ENCODE measurements around the gene TOX3. TPM values are rescaled to one million over a fixed set of nuclear protein-coding genes. Genes with fewer than 3 reads are reported as not detected.

The TOX3 gene
- total RNA-seq, result 0.27 TPM in 1 of 2 replicates, not detected in the other

DNA sequence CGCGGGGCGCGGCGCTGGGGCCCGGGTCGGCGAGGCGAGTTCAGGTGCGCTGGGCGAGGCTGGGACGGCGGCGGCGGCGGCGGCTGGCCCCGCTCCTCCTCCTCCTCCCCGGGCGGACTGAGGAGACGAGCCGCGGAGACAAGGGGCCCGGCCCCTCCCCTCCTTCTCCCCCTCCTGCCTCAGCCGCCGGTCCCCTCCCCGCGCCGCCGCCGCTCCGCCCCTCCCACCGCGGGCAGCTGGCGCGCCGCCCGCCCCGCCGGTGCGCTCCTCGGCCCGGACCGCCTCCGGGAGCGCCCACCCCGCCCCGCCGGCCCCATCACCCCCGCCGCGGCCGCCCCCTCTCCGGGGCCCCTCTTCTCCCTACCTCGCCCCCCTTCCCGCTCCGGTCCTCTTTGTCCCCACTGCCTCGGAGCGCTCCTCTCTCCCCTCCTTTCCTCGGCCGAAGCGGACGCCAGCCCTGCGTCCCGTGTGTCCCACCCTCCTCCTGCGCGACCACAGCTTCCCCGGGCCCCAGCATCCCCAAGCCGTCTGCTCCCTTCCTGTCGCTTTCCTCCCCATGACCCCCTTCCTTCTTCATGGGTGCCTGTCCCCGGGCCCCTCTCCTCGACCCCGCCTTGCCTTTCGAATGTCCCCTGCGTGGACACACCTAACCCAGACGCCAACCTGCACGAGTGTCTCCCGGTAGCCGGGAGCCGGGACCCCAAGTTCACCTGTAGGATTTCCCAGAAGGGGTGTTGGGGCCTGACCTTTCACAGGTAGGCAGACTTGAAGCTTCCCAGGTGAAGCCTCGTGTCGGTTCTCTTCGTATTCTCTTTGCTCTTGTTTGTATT, at the start of gene TOX3:
TSS of gene TOX3 (minus strand) at position 140 of the 830 bp plus-strand sequence. CDS start 420 bp downstream, outside the sequence.

All from thoracic aorta endothelial cell (primary cell).